Measurements from ENCODE around the gene RREB1. TPM values are rescaled to one million over a fixed set of nuclear protein-coding genes. Genes with fewer than 3 reads are reported as not detected.

RREB1 gene
- total and polyA plus RNA-seq, 2 experiments from 2014 or later: 8.5 to 25.5 TPM

DNA sequence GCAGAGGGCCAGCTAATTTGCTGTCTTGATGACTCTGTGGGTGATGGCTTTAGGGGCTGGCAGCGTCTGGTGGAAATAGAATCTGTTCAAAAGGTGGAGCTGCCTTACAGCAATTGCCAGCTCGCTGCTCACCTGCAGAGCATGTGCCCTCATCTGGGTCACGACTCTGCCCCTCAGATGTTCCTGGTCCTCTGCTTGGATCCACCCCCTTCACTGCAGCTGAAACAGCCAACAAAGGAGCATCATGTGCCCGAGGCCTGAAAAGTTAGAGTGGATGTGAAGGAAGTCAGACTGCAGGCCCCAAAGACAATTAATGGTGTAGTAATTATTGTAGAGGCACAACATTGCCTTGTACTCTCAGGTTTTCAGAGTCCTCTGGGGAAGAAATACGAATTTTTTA lies 19.9 kb downstream of the RREB1 start:
- no peak for ATAC-seq
- no peak for DNase-seq (ENCODE audit: low spot score)
- Histone ChIP-seq H3K4me3 (no peak overlapping the region), H4K20me1 (replicated peaks; ENCODE audit: insufficient read depth) (peaks cover 7% of the 10 kb centered on the region; the same call in 1 of the 2 replicates), H3K27me3 (ENCODE audit: insufficient read depth) (no peaks in the 10 kb centered on the region), H2AFZ (no peak overlapping the region), H3K9me2 (ENCODE audit: insufficient read depth) (no peaks in the 10 kb centered on the region), H3K4me1 (ENCODE audit: insufficient read depth) (peaks cover 10% of the 10 kb centered on the region; the same call in 1 of the 2 replicates), H3F3A (replicated peaks; ENCODE audit: low read depth) (no peaks in the 10 kb centered on the region), H3K27ac (ENCODE audit: low read depth) (no peak overlapping the region), H3K4me2 (no peak overlapping the region), H3K36me3 (ENCODE audit: insufficient read depth) (no peaks in the 10 kb centered on the region), H3K79me2 (replicated peaks; ENCODE audit: insufficient read depth) (peaks cover 95% of the 10 kb centered on the region)
- H3K27me3 Mint-ChIP-seq (ENCODE audit: insufficient read depth, low read depth, poor library complexity): peaks cover 4% of the 10 kb centered on the region
- H3K4me3 Mint-ChIP-seq: no peak overlapping the region
- TF ChIP-seq ZNF114 (CRISPR knock-in tag; IDR thresholded peaks at IDR 0.05) (no peak), STAT1 (IDR thresholded peaks at IDR 0.05; ENCODE audit: unreplicated experiment) (no peak), POLR2AphosphoS5 (IDR thresholded peaks at IDR 0.05; ENCODE audit: low read depth) (no peak), NANOG (IDR thresholded peaks at IDR 0.05; ENCODE audit: borderline replicate concordance) (no peak), EZH2 (IDR thresholded peaks at IDR 0.05; ENCODE audit: low read depth, unreplicated experiment) (no peak), JUNB (IDR thresholded peaks at IDR 0.05; ENCODE audit: unreplicated experiment) (no peak)
- TF ChIP-seq, protein P1, sequence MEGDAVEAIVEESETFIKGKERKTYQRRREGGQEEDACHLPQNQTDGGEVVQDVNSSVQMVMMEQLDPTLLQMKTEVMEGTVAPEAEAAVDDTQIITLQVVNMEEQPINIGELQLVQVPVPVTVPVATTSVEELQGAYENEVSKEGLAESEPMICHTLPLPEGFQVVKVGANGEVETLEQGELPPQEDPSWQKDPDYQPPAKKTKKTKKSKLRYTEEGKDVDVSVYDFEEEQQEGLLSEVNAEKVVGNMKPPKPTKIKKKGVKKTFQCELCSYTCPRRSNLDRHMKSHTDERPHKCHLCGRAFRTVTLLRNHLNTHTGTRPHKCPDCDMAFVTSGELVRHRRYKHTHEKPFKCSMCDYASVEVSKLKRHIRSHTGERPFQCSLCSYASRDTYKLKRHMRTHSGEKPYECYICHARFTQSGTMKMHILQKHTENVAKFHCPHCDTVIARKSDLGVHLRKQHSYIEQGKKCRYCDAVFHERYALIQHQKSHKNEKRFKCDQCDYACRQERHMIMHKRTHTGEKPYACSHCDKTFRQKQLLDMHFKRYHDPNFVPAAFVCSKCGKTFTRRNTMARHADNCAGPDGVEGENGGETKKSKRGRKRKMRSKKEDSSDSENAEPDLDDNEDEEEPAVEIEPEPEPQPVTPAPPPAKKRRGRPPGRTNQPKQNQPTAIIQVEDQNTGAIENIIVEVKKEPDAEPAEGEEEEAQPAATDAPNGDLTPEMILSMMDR (conservative IDR thresholded peaks at IDR 0.05; ENCODE audit: low read depth in 2 of 2): no peak
- TF ChIP-seq, protein P2, sequence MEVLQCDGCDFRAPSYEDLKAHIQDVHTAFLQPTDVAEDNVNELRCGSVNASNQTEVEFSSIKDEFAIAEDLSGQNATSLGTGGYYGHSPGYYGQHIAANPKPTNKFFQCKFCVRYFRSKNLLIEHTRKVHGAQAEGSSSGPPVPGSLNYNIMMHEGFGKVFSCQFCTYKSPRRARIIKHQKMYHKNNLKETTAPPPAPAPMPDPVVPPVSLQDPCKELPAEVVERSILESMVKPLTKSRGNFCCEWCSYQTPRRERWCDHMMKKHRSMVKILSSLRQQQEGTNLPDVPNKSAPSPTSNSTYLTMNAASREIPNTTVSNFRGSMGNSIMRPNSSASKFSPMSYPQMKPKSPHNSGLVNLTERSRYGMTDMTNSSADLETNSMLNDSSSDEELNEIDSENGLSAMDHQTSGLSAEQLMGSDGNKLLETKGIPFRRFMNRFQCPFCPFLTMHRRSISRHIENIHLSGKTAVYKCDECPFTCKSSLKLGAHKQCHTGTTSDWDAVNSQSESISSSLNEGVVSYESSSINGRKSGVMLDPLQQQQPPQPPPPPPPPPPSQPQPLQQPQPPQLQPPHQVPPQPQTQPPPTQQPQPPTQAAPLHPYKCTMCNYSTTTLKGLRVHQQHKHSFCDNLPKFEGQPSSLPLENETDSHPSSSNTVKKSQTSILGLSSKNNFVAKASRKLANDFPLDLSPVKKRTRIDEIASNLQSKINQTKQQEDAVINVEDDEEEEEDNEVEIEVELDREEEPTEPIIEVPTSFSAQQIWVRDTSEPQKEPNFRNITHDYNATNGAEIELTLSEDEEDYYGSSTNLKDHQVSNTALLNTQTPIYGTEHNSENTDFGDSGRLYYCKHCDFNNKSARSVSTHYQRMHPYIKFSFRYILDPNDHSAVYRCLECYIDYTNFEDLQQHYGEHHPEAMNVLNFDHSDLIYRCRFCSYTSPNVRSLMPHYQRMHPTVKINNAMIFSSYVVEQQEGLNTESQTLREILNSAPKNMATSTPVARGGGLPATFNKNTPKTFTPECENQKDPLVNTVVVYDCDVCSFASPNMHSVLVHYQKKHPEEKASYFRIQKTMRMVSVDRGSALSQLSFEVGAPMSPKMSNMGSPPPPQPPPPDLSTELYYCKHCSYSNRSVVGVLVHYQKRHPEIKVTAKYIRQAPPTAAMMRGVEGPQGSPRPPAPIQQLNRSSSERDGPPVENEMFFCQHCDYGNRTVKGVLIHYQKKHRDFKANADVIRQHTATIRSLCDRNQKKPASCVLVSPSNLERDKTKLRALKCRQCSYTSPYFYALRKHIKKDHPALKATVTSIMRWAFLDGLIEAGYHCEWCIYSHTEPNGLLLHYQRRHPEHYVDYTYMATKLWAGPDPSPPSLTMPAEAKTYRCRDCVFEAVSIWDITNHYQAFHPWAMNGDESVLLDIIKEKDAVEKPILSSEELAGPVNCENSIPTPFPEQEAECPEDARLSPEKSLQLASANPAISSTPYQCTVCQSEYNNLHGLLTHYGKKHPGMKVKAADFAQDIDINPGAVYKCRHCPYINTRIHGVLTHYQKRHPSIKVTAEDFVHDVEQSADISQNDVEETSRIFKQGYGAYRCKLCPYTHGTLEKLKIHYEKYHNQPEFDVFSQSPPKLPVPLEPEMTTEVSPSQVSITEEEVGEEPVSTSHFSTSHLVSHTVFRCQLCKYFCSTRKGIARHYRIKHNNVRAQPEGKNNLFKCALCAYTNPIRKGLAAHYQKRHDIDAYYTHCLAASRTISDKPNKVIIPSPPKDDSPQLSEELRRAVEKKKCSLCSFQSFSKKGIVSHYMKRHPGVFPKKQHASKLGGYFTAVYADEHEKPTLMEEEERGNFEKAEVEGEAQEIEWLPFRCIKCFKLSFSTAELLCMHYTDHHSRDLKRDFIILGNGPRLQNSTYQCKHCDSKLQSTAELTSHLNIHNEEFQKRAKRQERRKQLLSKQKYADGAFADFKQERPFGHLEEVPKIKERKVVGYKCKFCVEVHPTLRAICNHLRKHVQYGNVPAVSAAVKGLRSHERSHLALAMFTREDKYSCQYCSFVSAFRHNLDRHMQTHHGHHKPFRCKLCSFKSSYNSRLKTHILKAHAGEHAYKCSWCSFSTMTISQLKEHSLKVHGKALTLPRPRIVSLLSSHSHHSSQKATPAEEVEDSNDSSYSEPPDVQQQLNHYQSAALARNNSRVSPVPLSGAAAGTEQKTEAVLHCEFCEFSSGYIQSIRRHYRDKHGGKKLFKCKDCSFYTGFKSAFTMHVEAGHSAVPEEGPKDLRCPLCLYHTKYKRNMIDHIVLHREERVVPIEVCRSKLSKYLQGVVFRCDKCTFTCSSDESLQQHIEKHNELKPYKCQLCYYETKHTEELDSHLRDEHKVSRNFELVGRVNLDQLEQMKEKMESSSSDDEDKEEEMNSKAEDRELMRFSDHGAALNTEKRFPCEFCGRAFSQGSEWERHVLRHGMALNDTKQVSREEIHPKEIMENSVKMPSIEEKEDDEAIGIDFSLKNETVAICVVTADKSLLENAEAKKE (CRISPR knock-in tag; IDR thresholded peaks at IDR 0.05): no peak
- TF ChIP-seq, protein P3, sequence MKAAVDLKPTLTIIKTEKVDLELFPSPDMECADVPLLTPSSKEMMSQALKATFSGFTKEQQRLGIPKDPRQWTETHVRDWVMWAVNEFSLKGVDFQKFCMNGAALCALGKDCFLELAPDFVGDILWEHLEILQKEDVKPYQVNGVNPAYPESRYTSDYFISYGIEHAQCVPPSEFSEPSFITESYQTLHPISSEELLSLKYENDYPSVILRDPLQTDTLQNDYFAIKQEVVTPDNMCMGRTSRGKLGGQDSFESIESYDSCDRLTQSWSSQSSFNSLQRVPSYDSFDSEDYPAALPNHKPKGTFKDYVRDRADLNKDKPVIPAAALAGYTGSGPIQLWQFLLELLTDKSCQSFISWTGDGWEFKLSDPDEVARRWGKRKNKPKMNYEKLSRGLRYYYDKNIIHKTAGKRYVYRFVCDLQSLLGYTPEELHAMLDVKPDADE (IDR thresholded peaks at IDR 0.05): no peak
- no peaks in the 10 kb centered on the region; the same call in 2 of the 3 replicates for H3K9me3 Mint-ChIP-seq
- no peak overlapping the region for H3K27ac Mint-ChIP-seq
- peaks cover 36% of the 10 kb centered on the region for H3K4me1 Mint-ChIP-seq
- H3K36me3 Mint-ChIP-seq (ENCODE audit: low read depth): peaks cover 12% of the 10 kb centered on the region

Data from GM23338 (cell line).